GM19438 (cell line): ENCODE measurements around the gene OR5D16.
"Not testable (repeated sequence)": the region's sequence is repeated elsewhere in the genome, so short reads cannot be mapped to it uniquely, and the experiment has no call there.

Experiments used
- ATAC-seq: cut with Tn5 transposase; IDR thresholded peaks from one replicate; pipeline ENCODE4 v1.9.1; 2021; ENCODE audit warnings: low read depth; ENCODE audit not compliant: unreplicated experiment

OR5D16 gene

GRCh38 chr11:55838452-55838851, at the start of gene OR5D16:
TSS of gene OR5D16 (plus strand) at chr11:55838752. CDS start at chr11:55838752, 0 bp downstream.
- no peak for ATAC-seq

GRCh38 chr11:55791606-55792005, 46.9 kb upstream of the OR5D16 start:
- ATAC-seq, result no peak

- ATAC-seq, result no peak
These were observed 45.2 kb upstream of the OR5D16 start for GRCh38 chr11:55793321-55793720.

GRCh38 chr11:55795256-55795655, 43.3 kb upstream of the OR5D16 start, which contains the start of gene OR5D14:
TSS of gene OR5D14 (plus strand) at chr11:55795556. CDS start at chr11:55795556, 0 bp downstream.
- ATAC-seq, result no peak

GRCh38 chr11:55806248-55806647, 32.3 kb upstream of the OR5D16 start:
- ATAC-seq, result no peak

- ATAC-seq, result no peak
These were observed 27.5 kb upstream of the OR5D16 start, which contains the start of gene OR5L1 for GRCh38 chr11:55811067-55811466. TSS of gene OR5L1 (plus strand) at chr11:55811367. CDS start at chr11:55811467, 100 bp downstream.

GRCh38 chr11:55819330-55819729, 19.2 kb upstream of the OR5D16 start, which contains the start of gene OR5D18:
TSS of gene OR5D18 (plus strand) at chr11:55819630. CDS start at chr11:55819630, 0 bp downstream.
- no peak for ATAC-seq

- no peak for ATAC-seq
These were observed 11.6 kb upstream of the OR5D16 start, which contains the start of gene OR5L2 for GRCh38 chr11:55826919-55827318. TSS of gene OR5L2 (plus strand) at chr11:55827219. CDS start at chr11:55827219, 0 bp downstream.

- ATAC-seq, result no peak
These were observed 8.9 kb downstream of the OR5D16 start for GRCh38 chr11:55847453-55847852.

- no peak for ATAC-seq
These were observed 10.5 kb downstream of the OR5D16 start for GRCh38 chr11:55849037-55849436.

- ATAC-seq, result no peak
These were observed 13.6 kb downstream of the OR5D16 start for GRCh38 chr11:55852141-55852540.

GRCh38 chr11:55854704-55855103, 16.2 kb downstream of the OR5D16 start:
- ATAC-seq, result no peak

GRCh38 chr11:55867354-55867753, 28.8 kb downstream of the OR5D16 start:
- ATAC-seq, result not testable (repeated sequence)

- ATAC-seq, result not testable (repeated sequence)
These were observed 34.2 kb downstream of the OR5D16 start for GRCh38 chr11:55872731-55873130.

- not testable (repeated sequence) for ATAC-seq
These were observed 34.6 kb downstream of the OR5D16 start for GRCh38 chr11:55873146-55873545.

- not testable (repeated sequence) for ATAC-seq
These were observed 44.4 kb downstream of the OR5D16 start, which contains the start of gene TRIM51 for GRCh38 chr11:55882997-55883396. TSS of gene TRIM51 (plus strand) at chr11:55883297. CDS start at chr11:55885429, 2,132 bp downstream.

- not testable (repeated sequence) for ATAC-seq
These were observed 46.4 kb downstream of the OR5D16 start for GRCh38 chr11:55884995-55885394.

GRCh38 chr11:55885481-55885880, 46.9 kb downstream of the OR5D16 start:
- ATAC-seq, result not testable (repeated sequence)
